GM12891 (cell line): ENCODE results near the gene ATF3.

ENCODE experiments used
- PAX5 ChIP-seq: IDR thresholded peaks from 2 replicates; pipeline ENCODE4 v1.6.1; 2011; ENCODE audit warnings: low read length, moderate library complexity, mild to moderate bottlenecking; ENCODE audit not compliant: insufficient read depth, severe bottlenecking
- POLR2A ChIP-seq: IDR thresholded peaks from 2 replicates; pipeline ENCODE4 v1.6.1; 2011; ENCODE audit warnings: low read depth, low read length, control low read depth
- POLR2AphosphoS5 ChIP-seq: IDR thresholded peaks from 2 replicates; pipeline ENCODE4 v1.6.1; 2011; ENCODE audit warnings: low read depth, low read length, control low read depth
- SPI1 ChIP-seq: IDR thresholded peaks from 2 replicates; pipeline ENCODE4 v1.6.1; 2011; ENCODE audit warnings: low read depth, low read length, control low read depth
- TAF1 ChIP-seq: IDR thresholded peaks from 2 replicates; pipeline ENCODE4 v1.6.1; 2011; ENCODE audit warnings: low read depth, low read length, control low read depth

DNA sequence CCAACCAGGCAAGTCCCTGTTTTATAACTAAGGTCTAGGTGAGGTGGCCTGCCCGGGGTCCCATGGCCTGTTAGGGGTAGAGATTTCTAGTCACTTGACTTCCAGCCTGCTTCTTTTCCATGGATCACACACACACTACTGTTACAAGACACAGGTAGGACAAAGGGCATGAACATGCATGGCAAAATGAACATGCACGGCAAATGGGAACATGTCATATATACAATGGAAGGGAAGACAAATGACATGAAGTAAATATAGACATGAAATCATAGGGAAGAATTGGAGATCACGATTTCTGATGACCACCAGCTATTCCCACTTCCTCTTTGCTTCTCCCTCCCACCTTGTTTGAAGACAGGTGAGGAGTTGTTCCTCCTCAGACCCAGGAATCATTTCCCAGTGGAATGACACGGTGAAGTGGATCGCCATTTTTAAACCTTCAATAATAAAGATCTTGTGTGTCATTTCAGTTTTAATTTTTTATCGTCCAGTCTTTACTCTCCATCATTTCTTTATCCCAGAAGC is 47.6 kb upstream of the ATF3 start:
- no peak for TF ChIP-seq PAX5
- TF ChIP-seq POLR2AphosphoS5, result no peak
- no peak for TF ChIP-seq POLR2A
- peak; percentile 69 for TF ChIP-seq SPI1
- TF ChIP-seq TAF1, result no peak
